PC-3 (cell line): ENCODE data around the gene ZNF10.

Experiments
- CTCF ChIP-seq: fragments of 300-600 bp; sonication (generic); conservative IDR thresholded peaks from 2 replicates; pipeline ENCODE4 v1.5.1; 2017; ENCODE audit warnings: antibody characterized with exemption, low read depth, mild to moderate bottlenecking, low read length
- EZH2 ChIP-seq: fragments of 300-600 bp; sonication (generic); IDR thresholded peaks from one replicate; pipeline ENCODE4 v1.6.1; 2017; ENCODE audit warnings: antibody characterized with exemption, mild to moderate bottlenecking, low read length; ENCODE audit not compliant: unreplicated experiment

GRCh38 chr12:133203344-133204263 is 73.2 kb downstream of the ZNF10 start:
- TF ChIP-seq CTCF (no peak), EZH2 (no peak)
